ENCODE measurements around the gene CCDC15.

CCDC15 gene

GRCh38 chr11:125064070-125064469 lies 110.1 kb downstream of the CCDC15 start:
- no peak for DNase-seq (ENCODE audit: low read depth in 2 of 3, low spot score in 1 of 3)

GRCh38 chr11:125068368-125068767 lies 114.4 kb downstream of the CCDC15 start:
- DNase-seq (ENCODE audit: low read depth in 2 of 3, low spot score in 1 of 3) = no peak

- no peak for DNase-seq (ENCODE audit: low read depth in 2 of 3, low spot score in 1 of 3)
Measured at GRCh38 chr11:125069008-125069407, 115.0 kb downstream of the CCDC15 start.

GRCh38 chr11:125069796-125070195 lies 115.8 kb downstream of the CCDC15 start:
- DNase-seq (ENCODE audit: low read depth in 2 of 3, low spot score in 1 of 3) = no peak

- no peak for DNase-seq (ENCODE audit: low read depth in 2 of 3, low spot score in 1 of 3)
Measured at GRCh38 chr11:125070699-125071254, 116.8 kb downstream of the CCDC15 start.

- DNase-seq (ENCODE audit: low read depth in 2 of 3, low spot score in 1 of 3) = no peak
Measured at GRCh38 chr11:125071435-125071834, 117.4 kb downstream of the CCDC15 start.

- no peak for DNase-seq (ENCODE audit: low read depth in 2 of 3, low spot score in 1 of 3)
Measured at GRCh38 chr11:125071846-125072217, 117.8 kb downstream of the CCDC15 start.

GRCh38 chr11:125072218-125072960 lies 118.4 kb downstream of the CCDC15 start:
- no peak for DNase-seq (ENCODE audit: low read depth in 2 of 3, low spot score in 1 of 3)

- DNase-seq (ENCODE audit: low read depth in 2 of 3, low spot score in 1 of 3) = no peak
Measured at GRCh38 chr11:125072961-125073590, 119.1 kb downstream of the CCDC15 start.

- DNase-seq (ENCODE audit: low read depth in 2 of 3, low spot score in 1 of 3) = no peak
Measured at GRCh38 chr11:125073616-125074483, 119.8 kb downstream of the CCDC15 start.

- DNase-seq (ENCODE audit: low read depth in 2 of 3, low spot score in 1 of 3) = no peak
Measured at GRCh38 chr11:125074511-125075241, 120.7 kb downstream of the CCDC15 start.

GRCh38 chr11:125075242-125075625 lies 121.2 kb downstream of the CCDC15 start:
- DNase-seq (ENCODE audit: low read depth in 2 of 3, low spot score in 1 of 3) = no peak

GRCh38 chr11:125075900-125076317 lies 121.9 kb downstream of the CCDC15 start:
- DNase-seq (ENCODE audit: low read depth in 2 of 3, low spot score in 1 of 3) = no peak

GRCh38 chr11:125076378-125076945 lies 122.5 kb downstream of the CCDC15 start:
- DNase-seq (ENCODE audit: low read depth in 2 of 3, low spot score in 1 of 3) = no peak

- DNase-seq (ENCODE audit: low read depth in 2 of 3, low spot score in 1 of 3) = no peak
Measured at GRCh38 chr11:125078016-125078415, 124.0 kb downstream of the CCDC15 start.

GRCh38 chr11:125078516-125079140 lies 124.6 kb downstream of the CCDC15 start:
- no peak for DNase-seq (ENCODE audit: low read depth in 2 of 3, low spot score in 1 of 3)

GRCh38 chr11:125079151-125079877 lies 125.3 kb downstream of the CCDC15 start:
- no peak for DNase-seq (ENCODE audit: low read depth in 2 of 3, low spot score in 1 of 3)

GRCh38 chr11:125079878-125080530 lies 126.0 kb downstream of the CCDC15 start:
- DNase-seq (ENCODE audit: low read depth in 2 of 3, low spot score in 1 of 3) = no peak

- DNase-seq (ENCODE audit: low read depth in 2 of 3, low spot score in 1 of 3) = no peak
Measured at GRCh38 chr11:125080531-125080911, 126.5 kb downstream of the CCDC15 start.

Data from stimulated activated CD4-positive, alpha-beta T cell treated with anti-CD3 and anti-CD28 coated beads, Interleukin-12 subunit alpha, Interleukin-12 subunit beta, amount 100 ng/mL, for 48 hours (primary cell).